CD4-positive, alpha-beta T cell treated with Interleukin-15 for 4 hours (primary cell): ENCODE measurements around the gene RETREG2.

Experiments used
- DNase-seq: peaks from one replicate; pipeline ENCODE4 v3.0.0-alpha.2; 2020; ENCODE audit warnings: low spot score

The RETREG2 gene

GRCh38 chr2:219169930-219170654, 8.0 kb upstream of the RETREG2 start, which contains the start of gene SLC23A3:
Gene SLC23A3, minus strand, starts transcription at chr2:219170029. Its CDS starts 45 bp downstream, at chr2:219169984.
- DNase-seq = no peak

GRCh38 chr2:219171231-219171651, 6.8 kb upstream of the RETREG2 start:
- DNase-seq = peak; percentile 57

GRCh38 chr2:219172231-219173154, 5.6 kb upstream of the RETREG2 start:
- DNase-seq = no peak

- DNase-seq = no peak
Observed at GRCh38 chr2:219173176-219173575, 4.9 kb upstream of the RETREG2 start.

GRCh38 chr2:219174146-219174545, 3.9 kb upstream of the RETREG2 start:
- no peak for DNase-seq

GRCh38 chr2:219174801-219175200, 3.3 kb upstream of the RETREG2 start:
- no peak for DNase-seq

- no peak for DNase-seq
Observed at GRCh38 chr2:219175486-219175885, 2.6 kb upstream of the RETREG2 start.

GRCh38 chr2:219175928-219176817, 1.9 kb upstream of the RETREG2 start:
- DNase-seq = peak; percentile 12

GRCh38 chr2:219176818-219177551, 1.1 kb upstream of the RETREG2 start, which contains the start of gene CNPPD1:
Gene CNPPD1, minus strand, starts transcription at chr2:219176925. Its CDS starts 97 bp downstream, at chr2:219176828.
- peak; percentile 85 for DNase-seq

- DNase-seq = peak; percentile 23
Observed at GRCh38 chr2:219178377-219179175, 501 bp downstream of the RETREG2 start.

GRCh38 chr2:219179601-219180465, 1.8 kb downstream of the RETREG2 start:
- DNase-seq = no peak

GRCh38 chr2:219180961-219181360, 2.9 kb downstream of the RETREG2 start:
- no peak for DNase-seq

GRCh38 chr2:219181531-219181930, 3.5 kb downstream of the RETREG2 start:
- DNase-seq = no peak

GRCh38 chr2:219182331-219183150, 4.5 kb downstream of the RETREG2 start:
- no peak for DNase-seq

- no peak for DNase-seq
Observed at GRCh38 chr2:219183151-219183772, 5.2 kb downstream of the RETREG2 start.

- no peak for DNase-seq
Observed at GRCh38 chr2:219184121-219184520, 6.0 kb downstream of the RETREG2 start.

- no peak for DNase-seq
Observed at GRCh38 chr2:219186754-219187456, 8.8 kb downstream of the RETREG2 start.
